Measurements from ENCODE around the gene HS3ST2.
"Not testable (repeated sequence)": the region's sequence is repeated elsewhere in the genome, so short reads cannot be mapped to it uniquely, and the experiment has no call there.

The HS3ST2 gene

GRCh38 chr16:22912654-22913053 is 98.7 kb downstream of the HS3ST2 start:
- Mint-ChIP-seq H3K4me1 (no peaks in the 10 kb centered on the region), H3K4me3 (no peak overlapping the region), H3K36me3 (no peaks in the 10 kb centered on the region), H3K9me3 (no peaks in the 10 kb centered on the region), H3K27ac (no peak overlapping the region), H3K27me3 (peaks cover 7 to 12% of the 10 kb centered on the region in 2 donors)
- ATAC-seq (replicated peaks) (no peak), DNase-seq (no peak)

DNA sequence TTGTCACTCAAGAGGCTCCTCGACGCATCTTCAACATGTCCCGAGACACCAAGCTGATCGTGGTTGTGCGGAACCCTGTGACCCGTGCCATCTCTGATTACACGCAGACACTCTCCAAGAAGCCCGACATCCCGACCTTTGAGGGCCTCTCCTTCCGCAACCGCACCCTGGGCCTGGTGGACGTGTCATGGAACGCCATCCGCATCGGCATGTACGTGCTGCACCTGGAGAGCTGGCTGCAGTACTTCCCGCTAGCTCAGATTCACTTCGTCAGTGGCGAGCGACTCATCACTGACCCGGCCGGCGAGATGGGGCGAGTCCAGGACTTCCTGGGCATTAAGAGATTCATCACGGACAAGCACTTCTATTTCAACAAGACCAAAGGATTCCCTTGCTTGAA is 101.0 kb downstream of the HS3ST2 start:
- ATAC-seq (replicated peaks) (no peak), DNase-seq (no peak)
- Mint-ChIP-seq H3K9me3 (no peaks in the 10 kb centered on the region), H3K36me3 (no peaks in the 10 kb centered on the region), H3K4me3 (no peak overlapping the region), H3K4me1 (no peaks in the 10 kb centered on the region), H3K27me3 (peaks cover 16 to 20% of the 10 kb centered on the region in 2 donors), H3K27ac (no peak overlapping the region)

- Mint-ChIP-seq H3K27ac (no peak overlapping the region), H3K9me3 (peaks cover 0 to 2% of the 10 kb centered on the region in 2 donors), H3K27me3 (peaks cover 27 to 68% of the 10 kb centered on the region in 2 donors), H3K4me1 (no peaks in the 10 kb centered on the region), H3K36me3 (no peaks in the 10 kb centered on the region), H3K4me3 (no peak overlapping the region)
- ATAC-seq (replicated peaks) (no peak), DNase-seq (no peak)
These were observed 109.5 kb downstream of the HS3ST2 start for GRCh38 chr16:22923491-22923890.

- H3K9me3 Mint-ChIP-seq: peaks cover 0 to 2% of the 10 kb centered on the region in 2 donors
- DNase-seq (no peak), ATAC-seq (replicated peaks) (no peak)
- no peaks in the 10 kb centered on the region for H3K36me3 Mint-ChIP-seq
- H3K27me3 Mint-ChIP-seq: peaks cover 19 to 59% of the 10 kb centered on the region in 2 donors
- H3K4me3 Mint-ChIP-seq: no peak overlapping the region
- no peaks in the 10 kb centered on the region for H3K4me1 Mint-ChIP-seq
- no peak overlapping the region for H3K27ac Mint-ChIP-seq
These were observed 110.5 kb downstream of the HS3ST2 start for GRCh38 chr16:22924492-22924891.

DNA sequence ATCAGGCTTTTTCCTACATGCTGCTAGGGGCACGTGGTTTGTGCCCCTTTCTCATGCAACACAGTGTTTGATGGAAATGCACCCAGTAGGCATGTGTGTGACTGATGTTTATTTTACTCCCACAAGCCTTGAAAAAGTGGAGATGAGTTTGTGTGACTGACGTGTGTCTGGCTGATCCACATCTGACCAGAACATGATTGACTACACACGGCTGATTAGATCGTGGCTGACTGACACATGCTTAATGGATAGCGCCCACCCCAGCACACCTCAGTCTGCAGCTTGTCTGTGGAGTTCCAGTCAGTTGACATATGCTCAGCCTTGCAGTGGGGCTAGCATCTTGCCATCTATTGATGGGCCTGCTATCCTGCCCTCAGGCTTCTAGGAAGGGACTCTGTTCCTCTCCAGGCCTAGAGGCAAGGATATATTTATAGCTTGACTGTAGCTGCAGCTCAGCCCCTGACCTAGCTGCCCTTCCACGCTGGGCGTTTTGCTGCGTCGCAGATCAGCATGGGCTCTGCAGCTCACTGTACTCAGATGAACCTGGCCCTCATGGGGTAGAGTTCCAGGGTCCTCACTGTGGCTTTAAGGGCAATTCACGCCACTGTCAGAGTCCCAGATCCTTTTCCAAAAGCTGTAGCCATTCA is 112.3 kb downstream of the HS3ST2 start:
- no peak for ATAC-seq (replicated peaks)
- Mint-ChIP-seq H3K27ac (no peak overlapping the region), H3K4me1 (peaks cover 0 to under 1% of the 10 kb centered on the region in 2 donors)

GRCh38 chr16:22927306-22927705 is 113.3 kb downstream of the HS3ST2 start:
- Mint-ChIP-seq H3K27me3 (peaks cover 15 to 43% of the 10 kb centered on the region in 2 donors), H3K4me3 (no peak overlapping the region), H3K27ac (no peak overlapping the region), H3K9me3 (peaks cover 0 to 2% of the 10 kb centered on the region in 2 donors), H3K36me3 (no peaks in the 10 kb centered on the region), H3K4me1 (peaks cover 7 to 8% of the 10 kb centered on the region in 2 donors)
- ATAC-seq (replicated peaks): no peak
- DNase-seq: no peak

More for the DNA sequence above, 112.3 kb downstream of the HS3ST2 start:
- no peak for DNase-seq
- peaks cover 15 to 48% of the 10 kb centered on the region in 2 donors for H3K27me3 Mint-ChIP-seq
- peaks cover 0 to 2% of the 10 kb centered on the region in 2 donors for H3K9me3 Mint-ChIP-seq
- H3K4me3 Mint-ChIP-seq: no peak overlapping the region
- H3K36me3 Mint-ChIP-seq: no peaks in the 10 kb centered on the region

DNA sequence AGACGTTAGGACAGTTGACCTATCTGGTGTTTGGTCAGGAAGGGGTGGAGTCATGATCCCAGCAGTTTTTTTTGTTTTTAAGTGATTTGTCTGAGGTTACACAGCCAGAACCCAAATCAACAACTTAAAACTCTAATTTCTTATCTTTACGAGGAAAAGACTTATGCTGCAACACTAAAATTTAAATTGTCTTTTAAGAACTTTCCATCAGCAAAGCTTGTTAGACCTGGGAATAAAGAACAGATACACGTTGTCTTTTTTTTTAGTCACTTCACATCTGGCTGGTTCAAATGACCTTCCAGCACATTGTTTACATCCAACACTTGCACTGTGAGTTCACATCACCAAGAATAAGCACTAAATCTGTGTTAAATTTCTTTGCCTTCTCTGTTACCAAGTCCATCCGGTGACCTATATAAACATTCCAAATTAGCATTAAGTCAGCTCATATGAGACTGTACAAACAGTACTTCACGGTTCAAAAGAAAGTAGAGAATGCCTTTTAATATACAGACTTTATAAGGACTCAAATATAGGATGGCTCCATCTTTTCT is 115.0 kb downstream of the HS3ST2 start:
- no peak overlapping the region for H3K27ac Mint-ChIP-seq
- peaks cover 11 to 28% of the 10 kb centered on the region in 2 donors for H3K27me3 Mint-ChIP-seq
- no peak overlapping the region for H3K4me3 Mint-ChIP-seq

GRCh38 chr16:22929461-22929860 is 115.5 kb downstream of the HS3ST2 start:
- Mint-ChIP-seq H3K4me3 (no peak overlapping the region), H3K9me3 (no peaks in the 10 kb centered on the region), H3K27ac (no peak overlapping the region), H3K27me3 (peaks cover 11 to 23% of the 10 kb centered on the region in 2 donors), H3K36me3 (no peaks in the 10 kb centered on the region), H3K4me1 (peaks cover 17 to 24% of the 10 kb centered on the region in 2 donors)
- DNase-seq (no peak), ATAC-seq (replicated peaks) (no peak)

More for the DNA sequence above, 115.0 kb downstream of the HS3ST2 start:
- ATAC-seq (replicated peaks): no peak
- no peak for DNase-seq
- H3K9me3 Mint-ChIP-seq: no peaks in the 10 kb centered on the region
- peaks cover 16 to 22% of the 10 kb centered on the region in 2 donors for H3K4me1 Mint-ChIP-seq
- H3K36me3 Mint-ChIP-seq: no peaks in the 10 kb centered on the region

- Mint-ChIP-seq H3K4me3 (no peak overlapping the region), H3K27me3 (peaks cover 6 to 13% of the 10 kb centered on the region in 2 donors), H3K27ac (no peak overlapping the region), H3K36me3 (no peaks in the 10 kb centered on the region), H3K9me3 (no peaks in the 10 kb centered on the region), H3K4me1 (peaks cover 33 to 43% of the 10 kb centered on the region in 2 donors)
- DNase-seq (no peak), ATAC-seq (replicated peaks) (no peak)
These were observed 118.2 kb downstream of the HS3ST2 start for GRCh38 chr16:22932032-22932771.

DNA sequence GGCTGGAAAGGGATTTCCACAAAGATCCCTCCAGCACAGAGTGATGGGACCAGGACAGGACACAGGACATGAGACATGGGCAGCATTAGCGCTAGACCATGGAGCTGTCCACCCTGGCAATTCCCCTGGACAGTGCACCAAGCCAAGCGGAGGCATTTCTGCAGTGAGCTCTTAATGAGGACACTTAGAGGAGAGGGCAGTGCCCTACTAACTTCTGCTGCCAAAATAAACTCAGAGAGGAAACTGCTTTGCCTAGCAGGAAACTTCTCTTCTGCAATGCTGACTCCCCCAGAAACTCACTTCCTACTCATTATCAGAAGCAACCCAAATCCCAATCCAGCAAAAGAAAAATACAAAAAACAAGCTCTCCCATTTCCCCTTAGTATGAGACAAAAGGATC is 119.2 kb downstream of the HS3ST2 start:
- no peak for ATAC-seq (replicated peaks)
- H3K4me3 Mint-ChIP-seq: no peak overlapping the region

DNA sequence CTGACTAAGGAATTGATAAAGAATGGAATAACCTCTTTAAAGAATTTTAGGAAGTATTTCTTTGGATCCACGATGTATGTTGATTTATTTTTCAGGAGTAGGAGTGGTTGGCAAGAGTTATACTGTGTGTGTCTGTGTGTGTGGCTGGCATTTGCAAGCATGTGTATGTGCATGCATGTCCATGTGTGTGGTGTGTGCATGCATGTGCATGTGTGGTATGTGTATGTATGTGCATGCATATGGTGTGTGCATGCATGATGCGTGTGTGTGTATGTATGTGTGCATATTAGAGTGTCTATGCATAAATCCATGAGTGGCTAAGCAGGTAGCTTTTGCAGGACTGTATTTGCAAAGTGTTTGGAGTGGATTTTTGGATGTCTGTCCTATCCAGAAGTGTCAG is 120.8 kb downstream of the HS3ST2 start:
- H3K4me1 Mint-ChIP-seq: peaks cover 36 to 51% of the 10 kb centered on the region in 2 donors
- H3K27me3 Mint-ChIP-seq: peaks cover 4 to 7% of the 10 kb centered on the region in 2 donors
- H3K27ac Mint-ChIP-seq: no peak overlapping the region
- H3K9me3 Mint-ChIP-seq: peaks cover 0 to 3% of the 10 kb centered on the region in 2 donors
- H3K36me3 Mint-ChIP-seq: no peaks in the 10 kb centered on the region
- DNase-seq: no peak
- ATAC-seq (replicated peaks): no peak
- no peak overlapping the region for H3K4me3 Mint-ChIP-seq

More for the DNA sequence above, 119.2 kb downstream of the HS3ST2 start:
- H3K9me3 Mint-ChIP-seq: no peaks in the 10 kb centered on the region
- peaks cover 33 to 43% of the 10 kb centered on the region in 2 donors for H3K4me1 Mint-ChIP-seq
- H3K27ac Mint-ChIP-seq: no peak overlapping the region
- no peaks in the 10 kb centered on the region for H3K36me3 Mint-ChIP-seq
- H3K27me3 Mint-ChIP-seq: peaks cover 2 to 5% of the 10 kb centered on the region in 2 donors
- DNase-seq: no peak

- ATAC-seq (replicated peaks): no peak
- Mint-ChIP-seq H3K4me1 (peaks cover 30 to 44% of the 10 kb centered on the region in 2 donors), H3K27me3 (peaks cover 14 to 23% of the 10 kb centered on the region in 2 donors)
These were observed 123.2 kb downstream of the HS3ST2 start for GRCh38 chr16:22937169-22937568.

DNA sequence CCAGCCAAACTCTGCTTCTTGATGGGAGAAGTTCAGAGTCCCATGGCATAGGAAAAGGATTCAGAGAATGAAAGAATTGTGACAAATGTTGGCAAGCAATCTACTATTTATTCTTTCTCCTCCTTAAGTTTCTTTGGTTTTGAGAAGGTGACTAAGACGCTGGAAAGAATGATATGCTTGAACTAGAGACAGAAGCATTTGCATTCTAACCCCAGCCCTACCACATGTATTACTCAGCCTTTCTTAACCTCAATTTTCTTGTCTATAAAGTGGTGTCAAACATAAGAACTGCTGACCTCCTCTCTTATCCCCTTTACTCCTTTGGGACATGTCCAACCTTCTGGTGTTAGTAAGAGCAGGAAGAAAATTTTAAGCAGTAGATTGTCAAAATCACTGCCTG is 124.7 kb downstream of the HS3ST2 start:
- ATAC-seq (replicated peaks) (no peak), DNase-seq (no peak)
- peaks cover 0 to 3% of the 10 kb centered on the region in 2 donors for H3K9me3 Mint-ChIP-seq
- peaks cover 20 to 30% of the 10 kb centered on the region in 2 donors for H3K4me1 Mint-ChIP-seq
- H3K27me3 Mint-ChIP-seq: peaks cover 16 to 33% of the 10 kb centered on the region in 2 donors
- no peak overlapping the region for H3K27ac Mint-ChIP-seq
- H3K4me3 Mint-ChIP-seq: no peak overlapping the region
- no peaks in the 10 kb centered on the region for H3K36me3 Mint-ChIP-seq

More at GRCh38 chr16:22937169-22937568, 123.2 kb downstream of the HS3ST2 start:
- no peak overlapping the region for H3K27ac Mint-ChIP-seq
- no peak for DNase-seq
- no peak overlapping the region for H3K4me3 Mint-ChIP-seq
- H3K36me3 Mint-ChIP-seq: no peaks in the 10 kb centered on the region
- H3K9me3 Mint-ChIP-seq: peaks cover 0 to 3% of the 10 kb centered on the region in 2 donors

GRCh38 chr16:22939744-22940363 is 125.9 kb downstream of the HS3ST2 start:
- H3K4me3 Mint-ChIP-seq; H3K9me3 Mint-ChIP-seq; H3K36me3 Mint-ChIP-seq; ATAC-seq (replicated peaks); DNase-seq; H3K27ac Mint-ChIP-seq: not testable (repeated sequence)
- peaks cover 22 to 41% of the 10 kb centered on the region in 2 donors for H3K27me3 Mint-ChIP-seq
- peaks cover 14 to 23% of the 10 kb centered on the region in 2 donors for H3K4me1 Mint-ChIP-seq

All from stimulated activated naive B cell treated with anti-CD40 and anti-IgM and Interleukin-4, amounts not matched to agents 10 μg/mL and 1 μg/mL and 100 μg/mL, for 72 hours (primary cell).